AG20443 (cell line): Measurements from ENCODE around the gene CASK.
"Not testable (repeated sequence)": the region's sequence is repeated elsewhere in the genome, so short reads cannot be mapped to it uniquely, and the experiment has no call there.

Source experiments
- DNase-seq: peaks from one replicate; pipeline ENCODE4 v3.0.0; 2012; ENCODE audit warnings: low spot score, mixed read lengths

The CASK gene

GRCh38 chrX:41621222-41621723, 302.1 kb downstream of the CASK start:
- DNase-seq = no peak

- DNase-seq = no peak
Measured at GRCh38 chrX:41619221-41619620, 304.1 kb downstream of the CASK start.

GRCh38 chrX:41616935-41617334, 306.4 kb downstream of the CASK start:
- DNase-seq = no peak

- DNase-seq = no peak
Measured at GRCh38 chrX:41616255-41616654, 307.1 kb downstream of the CASK start.

GRCh38 chrX:41608244-41608643, 315.1 kb downstream of the CASK start:
- no peak for DNase-seq

- no peak for DNase-seq
Measured at GRCh38 chrX:41607264-41607832, 316.0 kb downstream of the CASK start.

- DNase-seq = not testable (repeated sequence)
Measured at GRCh38 chrX:41606057-41606456, 317.3 kb downstream of the CASK start.

GRCh38 chrX:41604766-41605543, 318.4 kb downstream of the CASK start:
- DNase-seq = no peak

GRCh38 chrX:41604177-41604576, 319.2 kb downstream of the CASK start:
- DNase-seq = no peak

GRCh38 chrX:41603596-41603995, 319.8 kb downstream of the CASK start:
- DNase-seq = no peak

- DNase-seq = no peak
Measured at GRCh38 chrX:41602816-41603345, 320.5 kb downstream of the CASK start.

- DNase-seq = peak; percentile 45
Measured at GRCh38 chrX:41600291-41600690, 323.1 kb downstream of the CASK start.

GRCh38 chrX:41599507-41599906, 323.8 kb downstream of the CASK start:
- DNase-seq = no peak

GRCh38 chrX:41596596-41596995, 326.8 kb downstream of the CASK start:
- DNase-seq = no peak

- DNase-seq = no peak
Measured at GRCh38 chrX:41594634-41595033, 328.7 kb downstream of the CASK start.

GRCh38 chrX:41591906-41592305, 331.4 kb downstream of the CASK start:
- DNase-seq = no peak

- no peak for DNase-seq
Measured at GRCh38 chrX:41590641-41591040, 332.7 kb downstream of the CASK start.

- DNase-seq = peak; percentile 25
Measured at GRCh38 chrX:41589634-41590270, 333.6 kb downstream of the CASK start.

GRCh38 chrX:41588271-41588670, 335.1 kb downstream of the CASK start:
- no peak for DNase-seq

GRCh38 chrX:41580423-41581064, 342.8 kb downstream of the CASK start:
- DNase-seq = no peak

GRCh38 chrX:41563876-41564275, 359.5 kb downstream of the CASK start:
- DNase-seq = no peak

- DNase-seq = peak; percentile 56
Measured at GRCh38 chrX:41561045-41561444, 362.3 kb downstream of the CASK start.
